Aorta (tissue), 5 donors: ENCODE results near the gene UBLCP1. TPM values are rescaled to one million over a fixed set of nuclear protein-coding genes. Genes with fewer than 3 reads are reported as not detected.

Experiments
- ATAC-seq: fragments of 200-7000 bp; cut with Tn5 transposase; one replicate; pipeline ENCODE4 v1.9.1; 2022; ENCODE audit warnings: moderate library complexity; ENCODE audit not compliant: low FRiP score
- DNase-seq, 2 donors: peaks; one replicate each; pipeline ENCODE4 v3.0.0-alpha.2; 2020
- H3K27ac ChIP-seq, 2 donors: one replicate each; pipeline ENCODE4 v1.5.1; 2013; ENCODE audit warnings: low read length in 2 of 2, mild to moderate bottlenecking in 2 of 2, moderate library complexity in 2 of 2, control low read depth in 1 of 2, inconsistent platforms in 1 of 2, low read depth in 1 of 2
- H3K27me3 ChIP-seq, 2 donors: one replicate each; pipeline ENCODE4 v1.6.1; 2013; ENCODE audit warnings: control low read depth in 1 of 2, low read length in 1 of 2, mild to moderate bottlenecking in 1 of 2, moderate library complexity in 1 of 2; ENCODE audit not compliant: insufficient read depth in 2 of 2, control insufficient read depth in 1 of 2
- H3K36me3 ChIP-seq, 2 donors: one replicate each; pipeline ENCODE4 v1.6.1; 2013; ENCODE audit warnings: control low read depth in 1 of 2, low read length in 1 of 2, mild to moderate bottlenecking in 1 of 2; ENCODE audit not compliant: insufficient read depth in 2 of 2, control insufficient read depth in 1 of 2
- H3K4me1 ChIP-seq, 2 donors: one replicate each; pipeline ENCODE4 v1.6.1; 2013; ENCODE audit warnings: low read length in 2 of 2, control low read depth in 1 of 2, mild to moderate bottlenecking in 1 of 2, moderate library complexity in 1 of 2; ENCODE audit not compliant: insufficient read depth in 2 of 2, control insufficient read depth in 1 of 2
- H3K4me3 ChIP-seq, 2 donors: one replicate each; pipeline ENCODE4 v1.5.1; 2013; ENCODE audit warnings: low read length in 2 of 2, control low read depth in 1 of 2, mild to moderate bottlenecking in 1 of 2
- H3K9me3 ChIP-seq: one replicate; pipeline ENCODE4 v1.6.1; 2013; ENCODE audit warnings: mild to moderate bottlenecking, low read length; ENCODE audit not compliant: control insufficient read depth
- whole genome bisulfite sequencing, 2 donors: extraction: QIAGEN DNeasy Blood & Tissue Kit; methylation state at CpG; one replicate each; pipeline ENCODE4 v1.1.7; 2013; 5-methylcytosine and 5-hydroxymethylcytosine counted together
- intact Hi-C, 2 donors: fragments of 100-400 bp; cut with DNase I; formaldehyde crosslinking; loops; one replicate each; pipeline versions ENCODE4 v1.14.2 to v1.15.0; 2022
- polyA plus RNA-seq, 2 donors: library from polyadenylated mRNA; stranded (reverse); fragments of 200-250 nt; gene quantifications; one replicate each; pipeline ENCODE4 v1.2.3, GENCODE V29; 2013
- total RNA-seq, 2 donors: library from RNA; stranded (reverse); fragmentation: NEBNext Ultra II Directional; extraction: Animal tissue kit (Norgen Biotek cat#: 25700); gene quantifications; one replicate each; pipeline ENCODE4 v1.2.1, GENCODE V29; 2021
- donor health status: healthy with polysubstance abuse.
- donor health status: Bipolar disorder and iron deficiency.
- donor health status: DM: no; HTN: no; CAD: no.
- donor health status: DM: no; HTN: no; CAD: no.
- donor health status: DM: yes; HTN: yes; CAD: no.

Gene UBLCP1
- total and polyA plus RNA-seq, 4 donors: 17.9 to 23.5 (median 21.1) TPM

GRCh38 chr5:159324986-159325385, 61.9 kb downstream of the UBLCP1 start:
- Histone ChIP-seq H3K4me3 (no peak overlapping the region), H3K9me3 (no peaks in the 10 kb centered on the region), H3K27ac (no peak overlapping the region), H3K4me1 (no peaks in the 10 kb centered on the region), H3K36me3 (no peaks in the 10 kb centered on the region), H3K27me3 (no peaks in the 10 kb centered on the region)
- 69 to 78% methylated on average over 4 of the region's 4 CpGs for WGBS, 2 donors
- ATAC-seq (no peak), DNase-seq (no peak)
- intact Hi-C loops: no loop called here

GRCh38 chr5:159330131-159330800, 67.2 kb downstream of the UBLCP1 start, which contains the start of gene IL12B:
Gene IL12B, minus strand, starts transcription at chr5:159330487. Its CDS starts 3,705 bp downstream, at chr5:159326782.
- no peaks in the 10 kb centered on the region for H3K9me3 ChIP-seq
- no peak for DNase-seq
- ATAC-seq: no peak
- peak within 1 kb of the TSS in 1 of 2 donors; percentile 28 for H3K4me3 ChIP-seq
- H3K27ac ChIP-seq: no peak within 1 kb of the TSS
- intact Hi-C loops: no loop called here
- H3K36me3 ChIP-seq: no peaks in the 10 kb centered on the region
- H3K4me1 ChIP-seq: no peaks in the 10 kb centered on the region
- H3K27me3 ChIP-seq: no peaks in the 10 kb centered on the region
- WGBS, 2 donors: 51 to 56% methylated on average over 4 of the region's 4 CpGs

GRCh38 chr5:159331093-159331973, 68.2 kb downstream of the UBLCP1 start:
- peak; percentile 91 for ATAC-seq
- no peaks in the 10 kb centered on the region for H3K9me3 ChIP-seq
- 5 to 7% methylated on average over 45 to 50 of the region's 50 CpGs for WGBS, 2 donors
- DNase-seq: peak; percentile 70 to 89
- H3K4me1 ChIP-seq: no peaks in the 10 kb centered on the region
- intact Hi-C loops: no loop called here
- no peaks in the 10 kb centered on the region for H3K27me3 ChIP-seq
- no peaks in the 10 kb centered on the region for H3K36me3 ChIP-seq
- H3K27ac ChIP-seq: no peak overlapping the region
- H3K4me3 ChIP-seq: peak overlapping the region; percentile 28 to 35

GRCh38 chr5:159332800-159333544, 69.9 kb downstream of the UBLCP1 start:
- Histone ChIP-seq H3K4me3 (no peak overlapping the region), H3K36me3 (no peaks in the 10 kb centered on the region), H3K27ac (no peak overlapping the region), H3K4me1 (no peaks in the 10 kb centered on the region), H3K27me3 (no peaks in the 10 kb centered on the region), H3K9me3 (no peaks in the 10 kb centered on the region)
- intact Hi-C loops: no loop called here
- DNase-seq (no peak), ATAC-seq (no peak)
- WGBS, 2 donors: 69 to 72% methylated on average over 6 of the region's 6 CpGs

- intact Hi-C loops: no loop called here
- no peak for DNase-seq
- no peak overlapping the region for H3K27ac ChIP-seq
- no peak for ATAC-seq
- H3K27me3 ChIP-seq: no peaks in the 10 kb centered on the region
- H3K36me3 ChIP-seq: no peaks in the 10 kb centered on the region
- H3K9me3 ChIP-seq: no peaks in the 10 kb centered on the region
- no peak overlapping the region for H3K4me3 ChIP-seq
- no peaks in the 10 kb centered on the region for H3K4me1 ChIP-seq
- 78 to 90% methylated on average over 1 of the region's 1 CpG for WGBS, 2 donors
These were observed 70.4 kb downstream of the UBLCP1 start for GRCh38 chr5:159333545-159333925.

Other genes with a start within 250 kb of the UBLCP1 start
- gene EBF1, start 163.4 kb upstream of the UBLCP1 start, total RNA-seq: 100 to 1,000 TPM in 1 of 2 donors, 10 to 100 TPM in 1; 75.6 to 103 TPM
- gene EBF1, start 163.4 kb upstream of the UBLCP1 start, polyA plus RNA-seq: 10 to 100 TPM in 1 of 2 donors, 1 to 10 TPM in 1; 5.9 to 25.1 TPM
- 10 to 100 TPM; 44.8 to 67.8 TPM for gene RNF145, start 53.7 kb upstream of the UBLCP1 start, total RNA-seq
- 10 to 100 TPM; 17.9 to 44.2 TPM for gene RNF145, start 53.7 kb upstream of the UBLCP1 start, polyA plus RNA-seq
- gene IL12B, start 67.2 kb downstream of the UBLCP1 start, total RNA-seq: not detected
- not detected for gene IL12B, start 67.2 kb downstream of the UBLCP1 start, polyA plus RNA-seq